ENCODE measurements around the gene C4A.
"Not testable (repeated sequence)": the region's sequence is repeated elsewhere in the genome, so short reads cannot be mapped to it uniquely, and the experiment has no call there.

The C4A gene

DNA sequence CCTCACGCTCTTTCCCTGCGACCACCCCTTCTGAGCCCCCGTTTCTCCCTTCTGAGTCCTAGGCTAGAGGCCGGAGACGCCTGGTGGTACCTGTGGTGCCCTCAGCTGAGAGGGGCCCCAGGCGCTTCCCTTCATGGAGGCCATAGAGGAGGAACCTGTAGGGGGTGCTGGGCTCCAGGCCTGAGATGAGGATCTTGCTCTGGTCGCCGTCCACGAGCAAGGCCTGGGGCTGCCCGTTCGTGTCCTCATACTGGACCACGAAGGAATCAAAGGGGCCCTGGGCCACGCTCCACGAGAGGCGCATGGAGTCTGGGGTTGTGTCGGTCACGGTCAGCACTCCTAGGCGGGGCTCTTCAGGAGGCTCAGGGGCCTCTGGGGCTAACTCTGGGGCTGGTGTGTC is 63.1 kb downstream of the C4A start:
- not testable (repeated sequence) for H3K4me1 ChIP-seq (ENCODE audit: control insufficient read depth, insufficient read depth, low read length); H3K36me3 ChIP-seq (ENCODE audit: control insufficient read depth, insufficient read depth, low read length); H3K27me3 ChIP-seq (ENCODE audit: control insufficient read depth, insufficient read depth, low read length); H3K9ac ChIP-seq (ENCODE audit: low read length); H3K27ac ChIP-seq (ENCODE audit: low read depth, low read length); H3K4me3 ChIP-seq (ENCODE audit: low read length)

DNA sequence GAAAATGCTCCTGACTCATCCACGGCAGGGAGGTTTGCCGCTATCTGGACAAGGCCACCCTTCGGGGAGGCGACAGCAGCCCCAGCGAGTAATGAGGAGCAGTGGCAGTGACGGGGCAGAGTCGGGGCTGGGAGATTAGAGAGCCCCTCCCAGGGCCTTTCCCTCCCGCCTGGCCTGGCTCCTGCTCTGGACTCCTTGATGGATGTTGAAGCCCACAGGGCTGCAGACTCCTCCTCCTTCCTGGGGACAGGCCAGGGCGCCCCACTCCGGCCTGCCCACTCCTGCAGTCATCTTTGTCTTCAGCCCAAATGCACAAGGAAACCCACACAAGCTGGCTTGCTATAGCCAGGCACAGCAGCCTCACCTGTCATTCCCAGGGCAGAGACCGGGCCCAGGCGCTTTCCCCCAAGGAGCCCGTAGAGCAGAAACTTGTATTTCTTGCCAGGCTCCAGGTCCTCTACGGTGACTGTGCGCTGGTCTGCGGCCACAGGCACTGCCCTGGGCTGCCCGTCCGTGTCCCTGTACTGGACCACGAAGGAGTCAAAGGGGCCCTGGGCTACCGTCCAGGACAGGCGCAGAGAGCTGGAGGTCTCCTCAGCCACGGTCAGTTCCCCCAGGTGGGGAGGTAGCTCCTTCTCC is 64.1 kb downstream of the C4A start:
- Histone ChIP-seq H3K27me3 (ENCODE audit: control insufficient read depth, insufficient read depth, low read length) (no peaks in the 10 kb centered on the region), H3K27ac (ENCODE audit: low read depth, low read length) (peak overlapping the region; percentile 63), H3K9ac (ENCODE audit: low read length) (no peak overlapping the region)

DNA sequence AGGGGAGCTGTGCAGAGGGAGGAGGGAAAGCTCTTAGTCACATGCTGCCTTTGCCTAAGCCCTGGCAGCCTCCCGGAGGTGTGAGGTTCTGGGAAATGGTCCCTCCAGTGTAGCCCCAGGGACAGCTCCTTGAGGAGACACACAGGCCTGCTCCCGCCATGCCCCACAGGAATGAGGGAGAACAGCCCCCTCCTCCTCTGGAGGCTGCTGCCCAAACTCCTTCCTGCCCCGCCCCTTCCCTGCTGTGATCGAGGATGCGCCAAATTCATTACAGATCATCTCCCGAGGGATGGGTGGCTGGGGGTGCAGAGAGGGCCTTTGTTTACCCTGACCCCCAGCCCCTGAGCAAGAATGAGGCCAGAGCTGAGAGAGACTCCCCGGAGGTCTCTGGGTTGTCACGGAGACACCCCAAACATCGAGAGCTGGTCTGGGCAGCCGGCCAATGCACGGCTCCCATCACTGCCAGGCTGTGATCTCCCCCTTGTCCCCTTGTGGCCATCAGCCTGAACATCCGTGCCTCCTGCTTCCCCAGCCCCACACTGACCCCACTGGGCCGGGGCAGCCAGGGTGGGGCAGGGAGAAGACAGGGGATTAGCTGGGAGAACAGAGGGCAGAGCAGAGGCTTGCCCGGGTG is 64.7 kb downstream of the C4A start:
- Histone ChIP-seq H3K36me3 (ENCODE audit: control insufficient read depth, insufficient read depth, low read length) (no peaks in the 10 kb centered on the region), H3K4me1 (ENCODE audit: control insufficient read depth, insufficient read depth, low read length) (no peaks in the 10 kb centered on the region), H3K9ac (ENCODE audit: low read length) (no peak overlapping the region), H3K4me3 (ENCODE audit: low read length) (no peak overlapping the region), H3K27ac (ENCODE audit: low read depth, low read length) (peak overlapping the region; percentile 63), H3K27me3 (ENCODE audit: control insufficient read depth, insufficient read depth, low read length) (no peaks in the 10 kb centered on the region)

More for the DNA sequence above, 64.1 kb downstream of the C4A start:
- no peaks in the 10 kb centered on the region for H3K36me3 ChIP-seq (ENCODE audit: control insufficient read depth, insufficient read depth, low read length)
- no peak overlapping the region for H3K4me3 ChIP-seq (ENCODE audit: low read length)
- no peaks in the 10 kb centered on the region for H3K4me1 ChIP-seq (ENCODE audit: control insufficient read depth, insufficient read depth, low read length)

DNA sequence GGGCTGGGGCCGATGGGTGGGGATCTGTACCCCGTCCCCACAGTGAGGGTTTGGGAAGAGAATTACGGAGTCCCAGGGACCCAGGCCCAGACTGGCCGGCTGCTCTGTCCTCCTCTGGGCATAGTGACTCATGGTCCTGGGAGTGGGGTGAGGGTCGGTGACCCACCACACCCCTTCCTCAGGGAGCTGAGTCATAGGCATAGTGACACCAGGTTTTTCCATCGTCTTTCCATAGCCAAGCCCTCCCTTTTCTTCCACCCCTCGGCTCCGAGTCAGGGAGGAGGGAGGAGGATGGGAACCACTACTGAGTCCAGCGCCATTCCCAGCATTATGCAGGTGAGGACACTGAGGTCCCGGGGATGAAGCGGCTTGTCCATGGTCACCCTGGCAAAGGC is 65.2 kb downstream of the C4A start:
- Histone ChIP-seq H3K4me3 (ENCODE audit: low read length) (no peak overlapping the region), H3K9ac (ENCODE audit: low read length) (no peak overlapping the region), H3K27ac (ENCODE audit: low read depth, low read length) (peak overlapping the region; percentile 63), H3K27me3 (ENCODE audit: control insufficient read depth, insufficient read depth, low read length) (no peaks in the 10 kb centered on the region), H3K4me1 (ENCODE audit: control insufficient read depth, insufficient read depth, low read length) (no peaks in the 10 kb centered on the region), H3K36me3 (ENCODE audit: control insufficient read depth, insufficient read depth, low read length) (no peaks in the 10 kb centered on the region)

DNA sequence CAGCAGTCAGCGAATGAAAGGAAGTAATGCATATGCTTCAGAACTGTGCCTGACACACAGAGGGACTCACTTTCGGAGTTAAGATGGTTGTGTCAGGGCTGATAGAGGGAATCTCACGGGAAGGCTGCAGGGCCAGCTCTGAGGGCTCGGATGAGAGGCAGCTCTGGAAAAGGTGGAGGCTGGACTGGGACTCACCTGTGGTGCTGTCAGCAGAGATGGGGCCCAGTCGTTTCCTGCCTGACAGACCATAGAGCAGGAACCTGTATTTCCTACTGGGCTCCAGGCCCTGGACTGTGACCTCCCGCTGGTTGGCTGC is 65.6 kb downstream of the C4A start:
- no peak overlapping the region for H3K9ac ChIP-seq (ENCODE audit: low read length)
- H3K27ac ChIP-seq (ENCODE audit: low read depth, low read length) = peak overlapping the region; percentile 7
- no peak overlapping the region for H3K4me3 ChIP-seq (ENCODE audit: low read length)
- H3K27me3 ChIP-seq (ENCODE audit: control insufficient read depth, insufficient read depth, low read length) = no peaks in the 10 kb centered on the region
- H3K4me1 ChIP-seq (ENCODE audit: control insufficient read depth, insufficient read depth, low read length) = no peaks in the 10 kb centered on the region
- H3K36me3 ChIP-seq (ENCODE audit: control insufficient read depth, insufficient read depth, low read length) = no peaks in the 10 kb centered on the region

DNA sequence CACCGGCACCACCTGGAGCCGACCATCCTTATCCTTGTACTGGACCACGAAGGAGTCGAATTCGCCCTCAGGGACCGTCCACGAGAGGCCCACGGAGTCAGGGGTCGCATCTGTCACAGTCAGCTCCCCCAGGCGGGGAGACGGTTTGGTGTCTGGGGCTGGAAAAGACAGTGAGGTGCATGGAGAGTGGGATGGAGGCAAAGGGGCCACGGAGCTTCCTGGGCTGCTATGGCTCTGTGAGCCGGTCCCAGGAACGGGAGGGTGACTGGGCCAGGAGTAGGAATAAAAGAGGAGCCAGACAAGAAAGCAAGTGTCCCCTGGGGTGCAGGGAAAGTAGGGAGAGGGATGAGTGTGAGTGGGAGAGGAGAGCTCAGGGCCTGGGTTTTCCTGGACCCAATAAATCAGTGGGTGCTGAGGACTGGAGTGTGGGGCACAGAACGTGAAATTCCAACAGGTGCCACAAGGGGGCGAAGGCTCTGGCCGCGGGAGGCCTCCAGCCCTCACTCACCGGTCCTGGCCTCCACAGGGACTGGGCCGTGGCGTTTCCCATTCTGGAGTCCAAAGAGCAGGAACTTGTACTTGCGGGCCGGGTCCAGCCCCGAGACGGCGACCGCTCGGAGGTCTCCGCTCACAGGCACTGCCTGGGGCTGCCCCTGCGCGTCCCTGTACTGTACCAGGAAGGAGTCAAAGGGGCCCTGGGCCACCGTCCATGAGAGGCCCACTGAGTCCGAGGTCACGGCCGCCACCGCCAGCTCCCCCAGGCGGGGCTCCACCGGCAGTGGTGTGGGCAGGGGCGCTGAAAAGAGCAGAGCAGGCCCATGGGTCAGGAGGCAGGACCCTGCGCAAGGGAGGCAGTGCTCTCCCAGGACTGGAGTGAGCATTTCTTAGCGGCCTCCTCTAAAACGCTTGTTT is 66.3 kb downstream of the C4A start:
- H3K4me1 ChIP-seq (ENCODE audit: control insufficient read depth, insufficient read depth, low read length) = no peaks in the 10 kb centered on the region
- H3K27me3 ChIP-seq (ENCODE audit: control insufficient read depth, insufficient read depth, low read length) = no peaks in the 10 kb centered on the region
- H3K9ac ChIP-seq (ENCODE audit: low read length) = no peak overlapping the region
- no peak overlapping the region for H3K4me3 ChIP-seq (ENCODE audit: low read length)
- H3K36me3 ChIP-seq (ENCODE audit: control insufficient read depth, insufficient read depth, low read length) = no peaks in the 10 kb centered on the region
- H3K27ac ChIP-seq (ENCODE audit: low read depth, low read length) = peak overlapping the region; percentile 7

DNA sequence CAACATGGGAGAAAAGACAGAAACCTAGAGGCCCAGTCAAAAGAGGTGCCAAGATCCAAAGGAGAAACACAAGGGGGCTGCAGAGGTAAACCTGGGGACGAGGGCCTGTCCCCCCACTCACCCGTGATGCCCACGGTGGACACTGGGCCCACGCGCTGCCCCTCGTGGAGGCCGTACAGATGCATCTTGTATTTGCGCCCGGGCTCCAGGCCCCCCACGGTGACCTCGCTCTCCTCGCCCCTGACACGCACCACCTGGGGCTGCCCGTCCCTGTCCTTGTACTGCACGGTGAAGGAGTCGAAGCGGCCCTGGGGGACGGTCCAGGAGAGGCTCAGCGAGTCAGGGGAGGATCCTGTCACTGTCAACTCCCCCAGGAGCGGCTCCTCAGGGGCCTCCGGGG is 67.3 kb downstream of the C4A start:
- not testable (repeated sequence) for H3K27me3 ChIP-seq (ENCODE audit: control insufficient read depth, insufficient read depth, low read length); H3K9ac ChIP-seq (ENCODE audit: low read length); H3K4me1 ChIP-seq (ENCODE audit: control insufficient read depth, insufficient read depth, low read length); H3K27ac ChIP-seq (ENCODE audit: low read depth, low read length); H3K4me3 ChIP-seq (ENCODE audit: low read length); H3K36me3 ChIP-seq (ENCODE audit: control insufficient read depth, insufficient read depth, low read length)

DNA sequence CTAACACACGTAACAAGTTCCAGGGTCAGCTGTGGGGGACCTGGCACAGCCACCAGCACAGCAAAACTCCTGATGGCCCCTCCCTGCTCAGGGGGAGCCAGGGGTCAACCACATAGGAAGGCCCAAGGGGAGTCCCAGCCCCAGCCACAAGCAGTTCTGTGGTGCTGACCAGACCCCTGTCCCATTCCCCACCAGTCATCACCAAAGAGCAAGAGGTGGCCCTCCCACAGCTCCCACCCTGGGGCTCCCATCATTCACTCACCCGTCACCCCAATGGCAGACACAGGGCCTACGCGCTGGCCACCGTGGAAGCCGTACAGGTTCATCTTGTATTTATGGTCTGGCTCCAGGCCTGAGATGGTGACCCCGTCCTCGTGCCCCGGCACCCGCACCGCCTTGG is 67.9 kb downstream of the C4A start:
- not testable (repeated sequence) for H3K27ac ChIP-seq (ENCODE audit: low read depth, low read length); H3K36me3 ChIP-seq (ENCODE audit: control insufficient read depth, insufficient read depth, low read length); H3K27me3 ChIP-seq (ENCODE audit: control insufficient read depth, insufficient read depth, low read length)

DNA sequence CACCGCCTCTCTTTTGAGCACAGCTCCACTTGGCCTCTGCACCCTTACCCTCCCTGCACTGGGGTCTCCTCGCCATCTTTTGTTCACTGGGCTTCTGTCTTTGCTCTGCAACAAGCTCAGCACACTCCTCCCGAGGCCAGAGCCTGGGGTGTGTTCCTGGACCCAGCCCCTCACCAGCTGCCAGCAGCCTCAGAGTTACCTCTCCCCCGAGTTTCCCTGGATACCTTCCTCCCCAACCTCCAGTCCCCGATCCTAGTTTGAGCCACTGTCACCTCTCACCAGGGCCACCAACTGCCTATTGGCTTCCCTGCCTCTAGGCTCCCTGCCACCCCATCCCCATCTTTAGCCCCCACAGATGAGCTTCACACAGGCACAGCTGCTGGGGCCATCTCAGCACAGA is 68.7 kb downstream of the C4A start:
- Histone ChIP-seq H3K27me3 (ENCODE audit: control insufficient read depth, insufficient read depth, low read length) (no peaks in the 10 kb centered on the region), H3K4me1 (ENCODE audit: control insufficient read depth, insufficient read depth, low read length) (no peaks in the 10 kb centered on the region), H3K36me3 (ENCODE audit: control insufficient read depth, insufficient read depth, low read length) (no peaks in the 10 kb centered on the region), H3K9ac (ENCODE audit: low read length) (no peak overlapping the region), H3K27ac (ENCODE audit: low read depth, low read length) (no peak overlapping the region), H3K4me3 (ENCODE audit: low read length) (no peak overlapping the region)

More for the DNA sequence above, 67.9 kb downstream of the C4A start:
- H3K4me3 ChIP-seq (ENCODE audit: low read length); H3K4me1 ChIP-seq (ENCODE audit: control insufficient read depth, insufficient read depth, low read length); H3K9ac ChIP-seq (ENCODE audit: low read length): not testable (repeated sequence)

All from rectal smooth muscle tissue (tissue), 1 donor.